ENCODE results near the gene ABCC1.

- TF ChIP-seq EZH2 (IDR thresholded peaks at IDR 0.05; ENCODE audit: borderline replicate concordance, low read depth, low read length, severe bottlenecking) = no peak
- TF ChIP-seq, protein P1, sequence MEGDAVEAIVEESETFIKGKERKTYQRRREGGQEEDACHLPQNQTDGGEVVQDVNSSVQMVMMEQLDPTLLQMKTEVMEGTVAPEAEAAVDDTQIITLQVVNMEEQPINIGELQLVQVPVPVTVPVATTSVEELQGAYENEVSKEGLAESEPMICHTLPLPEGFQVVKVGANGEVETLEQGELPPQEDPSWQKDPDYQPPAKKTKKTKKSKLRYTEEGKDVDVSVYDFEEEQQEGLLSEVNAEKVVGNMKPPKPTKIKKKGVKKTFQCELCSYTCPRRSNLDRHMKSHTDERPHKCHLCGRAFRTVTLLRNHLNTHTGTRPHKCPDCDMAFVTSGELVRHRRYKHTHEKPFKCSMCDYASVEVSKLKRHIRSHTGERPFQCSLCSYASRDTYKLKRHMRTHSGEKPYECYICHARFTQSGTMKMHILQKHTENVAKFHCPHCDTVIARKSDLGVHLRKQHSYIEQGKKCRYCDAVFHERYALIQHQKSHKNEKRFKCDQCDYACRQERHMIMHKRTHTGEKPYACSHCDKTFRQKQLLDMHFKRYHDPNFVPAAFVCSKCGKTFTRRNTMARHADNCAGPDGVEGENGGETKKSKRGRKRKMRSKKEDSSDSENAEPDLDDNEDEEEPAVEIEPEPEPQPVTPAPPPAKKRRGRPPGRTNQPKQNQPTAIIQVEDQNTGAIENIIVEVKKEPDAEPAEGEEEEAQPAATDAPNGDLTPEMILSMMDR (IDR thresholded peaks at IDR 0.05; ENCODE audit: borderline replicate concordance, extremely low read depth, low read length, poor library complexity, severe bottlenecking) = no peak
Observed at GRCh38 chr16:16037970-16038369, 88.6 kb downstream of the ABCC1 start.

All from DND-41 (cell line).